Activated B cell treated with CpG ODN at 0.5 μM for 24 hours (primary cell): ENCODE measurements around the gene SLAMF9. TPM values are rescaled to one million over a fixed set of nuclear protein-coding genes. Genes with fewer than 3 reads are reported as not detected.

Source experiments
- ATAC-seq: fragments of 200-7000 bp; cut with Tn5 transposase; one replicate; pipeline ENCODE4 v1.10.0; 2021; ENCODE audit warnings: low read depth, mild to moderate bottlenecking, moderate library complexity
- CTCF ChIA-PET: fragments of 350-600 bp; sonication (Branson Sonifier 250); formaldehyde crosslinking; loops from one replicate; lab custom pipeline; 2021; ENCODE audit warnings: antibody characterized with exemption; lab: Charles Lee
- POLR2A ChIA-PET: fragments of 350-600 bp; sonication (Branson Sonifier 250); formaldehyde crosslinking; loops from one replicate; lab custom pipeline; 2021; ENCODE audit warnings: antibody characterized with exemption; lab: Charles Lee
- DNase-seq: peaks from one replicate; pipeline ENCODE4 v3.0.0; 2022
- H3K27ac Mint-ChIP-seq: one replicate; pipeline ENCODE4 v1.8.0; 2020; ENCODE audit warnings: mixed read lengths
- H3K27me3 Mint-ChIP-seq: one replicate; pipeline ENCODE4 v1.8.0; 2021; ENCODE audit warnings: mixed read lengths
- H3K36me3 Mint-ChIP-seq: one replicate; pipeline ENCODE4 v1.8.0; 2021; ENCODE audit warnings: low read depth, mixed read lengths
- H3K4me1 Mint-ChIP-seq: one replicate; pipeline ENCODE4 v1.8.0; 2021; ENCODE audit warnings: mixed read lengths
- H3K4me3 Mint-ChIP-seq: one replicate; pipeline ENCODE4 v1.8.0; 2020; ENCODE audit warnings: mild to moderate bottlenecking, mixed read lengths
- H3K9me3 Mint-ChIP-seq: one replicate; pipeline ENCODE4 v1.8.0; 2020; ENCODE audit warnings: mixed read lengths
- CTCF ChIP-seq: fragments of 200-600 bp; IDR thresholded peaks from one replicate; pipeline ENCODE4 v1.8.0; 2022; ENCODE audit warnings: antibody characterized with exemption, mild to moderate bottlenecking
- intact Hi-C: fragments of 100-400 bp; cut with micrococcal nuclease; formaldehyde crosslinking; loops from one replicate; pipeline ENCODE4 v1.15.1; 2024
- total RNA-seq: library from RNA; stranded (reverse); gene quantifications from 2 replicates; pipeline ENCODE4 v1.2.3, GENCODE V29; 2022

Gene SLAMF9
- total RNA-seq, 1 donor from 2014 or later: not detected

GRCh38 chr1:159915571-159916241, 38.3 kb downstream of the SLAMF9 start:
- Mint-ChIP-seq H3K27me3 (no peaks in the 10 kb centered on the region), H3K4me3 (no peak overlapping the region), H3K27ac (peak overlapping the region; percentile 46), H3K4me1 (peaks cover 72% of the 10 kb centered on the region), H3K9me3 (no peaks in the 10 kb centered on the region), H3K36me3 (peaks cover 56% of the 10 kb centered on the region)
- ChIA-PET POLR2A (no interaction called here), CTCF (interaction anchor here (1.3 kb wide), 1 partner anchor 26 kb away, joined by 3 read pairs; no protein-coding TSS in a partner anchor)
- ATAC-seq (no peak), DNase-seq (no peak)
- no peak for TF ChIP-seq CTCF
- intact Hi-C loops: no loop called here

GRCh38 chr1:159914252-159915018, 39.6 kb downstream of the SLAMF9 start:
- ChIA-PET POLR2A (no interaction called here), CTCF (no interaction called here)
- no peak overlapping the region for H3K4me3 Mint-ChIP-seq
- H3K27me3 Mint-ChIP-seq: no peaks in the 10 kb centered on the region
- peak overlapping the region; percentile 27 for H3K27ac Mint-ChIP-seq
- no peak for DNase-seq
- ATAC-seq: no peak
- H3K9me3 Mint-ChIP-seq: no peaks in the 10 kb centered on the region
- peaks cover 70% of the 10 kb centered on the region for H3K4me1 Mint-ChIP-seq
- H3K36me3 Mint-ChIP-seq: peaks cover 43% of the 10 kb centered on the region
- intact Hi-C loops: no loop called here
- TF ChIP-seq CTCF: no peak

GRCh38 chr1:159913451-159914192, 40.4 kb downstream of the SLAMF9 start:
- TF ChIP-seq CTCF: no peak
- CTCF ChIA-PET: no interaction called here

GRCh38 chr1:159911326-159912070, 42.5 kb downstream of the SLAMF9 start:
- ChIA-PET POLR2A (interaction anchor here (0.6 kb wide), 1 partner anchor 1794 kb away, joined by 3 read pairs; no protein-coding TSS in a partner anchor), CTCF (interaction anchor here (1.2 kb wide), 1 partner anchor 13 kb away, joined by 5 read pairs; the partner anchor contains the start of gene TAGLN2)
- Mint-ChIP-seq H3K27ac (peak overlapping the region; percentile 94), H3K4me3 (no peak overlapping the region), H3K27me3 (no peaks in the 10 kb centered on the region), H3K4me1 (peaks cover 50% of the 10 kb centered on the region), H3K36me3 (peaks cover 15% of the 10 kb centered on the region), H3K9me3 (no peaks in the 10 kb centered on the region)
- DNase-seq (no peak), ATAC-seq (no peak)
- intact Hi-C loops: no loop called here
- no peak for TF ChIP-seq CTCF

More at GRCh38 chr1:159913451-159914192, 40.4 kb downstream of the SLAMF9 start:
- intact Hi-C loops: no loop called here
- POLR2A ChIA-PET: no interaction called here
- H3K36me3 Mint-ChIP-seq: peaks cover 35% of the 10 kb centered on the region
- peaks cover 63% of the 10 kb centered on the region for H3K4me1 Mint-ChIP-seq
- no peaks in the 10 kb centered on the region for H3K9me3 Mint-ChIP-seq
- H3K27ac Mint-ChIP-seq: peak overlapping the region; percentile 94
- no peaks in the 10 kb centered on the region for H3K27me3 Mint-ChIP-seq
- no peak overlapping the region for H3K4me3 Mint-ChIP-seq
- DNase-seq (no peak), ATAC-seq (no peak)
